ENCODE measurements around the gene PTPN23.

PTPN23 gene

DNA sequence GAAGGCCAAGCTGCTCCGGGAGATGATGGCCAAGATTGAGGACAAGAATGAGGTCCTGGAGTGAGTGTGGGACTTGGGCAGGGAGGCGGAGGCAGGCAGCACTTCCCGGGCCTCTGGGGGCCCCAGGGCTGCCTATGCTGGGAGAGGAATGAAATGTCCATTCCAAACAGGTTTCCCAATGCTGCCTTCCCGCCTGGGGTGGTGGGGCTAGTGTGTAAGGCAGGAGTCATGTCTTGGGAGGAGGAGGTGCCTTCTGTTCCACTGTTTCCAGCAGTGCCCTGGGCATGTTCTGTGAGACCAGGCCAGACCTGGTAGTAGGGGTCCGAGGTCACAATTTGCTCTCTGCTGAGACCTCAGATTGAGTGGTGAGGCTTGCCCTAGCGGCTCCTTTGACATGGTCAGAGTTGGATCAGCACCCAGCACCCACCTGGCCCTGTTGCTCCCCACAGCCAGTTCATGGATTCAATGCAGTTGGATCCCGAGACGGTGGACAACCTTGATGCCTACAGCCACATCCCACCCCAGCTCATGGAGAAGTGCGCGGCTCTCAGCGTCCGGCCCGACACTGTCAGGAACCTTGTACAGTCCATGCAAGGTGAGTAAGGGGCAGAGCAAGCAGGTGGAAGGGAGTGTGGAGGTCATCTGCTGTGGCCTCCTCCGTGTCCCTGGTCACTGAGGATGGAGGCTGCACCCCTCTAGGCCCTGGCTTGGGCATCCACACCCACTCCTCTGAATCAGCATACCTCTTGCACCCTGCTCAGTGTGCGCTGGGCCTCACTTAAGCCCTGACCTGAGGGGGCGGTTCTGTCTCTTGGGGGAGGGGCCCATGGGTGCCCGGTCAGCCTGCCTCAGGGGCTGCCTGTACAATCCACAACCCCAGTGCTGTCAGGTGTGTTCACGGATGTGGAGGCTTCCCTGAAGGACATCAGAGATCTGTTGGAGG lies 27.3 kb downstream of the PTPN23 start:
- no peak for DNase-seq

DNA sequence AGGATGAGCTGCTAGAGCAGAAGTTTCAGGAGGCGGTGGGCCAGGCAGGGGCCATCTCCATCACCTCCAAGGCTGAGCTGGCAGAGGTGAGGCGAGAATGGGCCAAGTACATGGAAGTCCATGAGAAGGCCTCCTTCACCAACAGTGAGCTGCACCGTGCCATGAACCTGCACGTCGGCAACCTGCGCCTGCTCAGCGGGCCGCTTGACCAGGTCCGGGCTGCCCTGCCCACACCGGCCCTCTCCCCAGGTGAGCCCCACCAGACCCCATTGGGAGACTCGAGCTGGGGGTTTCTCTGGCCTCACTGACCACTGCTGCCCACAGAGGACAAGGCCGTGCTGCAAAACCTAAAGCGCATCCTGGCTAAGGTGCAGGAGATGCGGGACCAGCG lies 28.0 kb downstream of the PTPN23 start:
- DNase-seq: no peak

DNA sequence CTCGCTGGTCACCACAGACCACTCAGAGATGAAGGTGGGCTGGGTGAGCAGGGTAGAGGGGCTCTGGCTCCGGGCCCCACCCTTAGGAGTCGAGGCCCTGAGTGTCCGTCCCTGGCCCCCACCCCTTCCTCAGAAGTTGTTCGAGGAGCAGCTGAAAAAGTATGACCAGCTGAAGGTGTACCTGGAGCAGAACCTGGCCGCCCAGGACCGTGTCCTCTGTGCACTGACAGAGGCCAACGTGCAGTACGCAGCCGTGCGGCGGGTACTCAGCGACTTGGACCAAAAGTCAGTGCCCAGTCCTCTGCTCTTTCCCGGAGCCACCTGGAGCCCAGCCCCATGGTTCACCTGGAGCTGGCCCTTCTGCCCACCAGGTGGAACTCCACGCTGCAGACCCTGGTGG lies 28.5 kb downstream of the PTPN23 start:
- DNase-seq: no peak

DNA sequence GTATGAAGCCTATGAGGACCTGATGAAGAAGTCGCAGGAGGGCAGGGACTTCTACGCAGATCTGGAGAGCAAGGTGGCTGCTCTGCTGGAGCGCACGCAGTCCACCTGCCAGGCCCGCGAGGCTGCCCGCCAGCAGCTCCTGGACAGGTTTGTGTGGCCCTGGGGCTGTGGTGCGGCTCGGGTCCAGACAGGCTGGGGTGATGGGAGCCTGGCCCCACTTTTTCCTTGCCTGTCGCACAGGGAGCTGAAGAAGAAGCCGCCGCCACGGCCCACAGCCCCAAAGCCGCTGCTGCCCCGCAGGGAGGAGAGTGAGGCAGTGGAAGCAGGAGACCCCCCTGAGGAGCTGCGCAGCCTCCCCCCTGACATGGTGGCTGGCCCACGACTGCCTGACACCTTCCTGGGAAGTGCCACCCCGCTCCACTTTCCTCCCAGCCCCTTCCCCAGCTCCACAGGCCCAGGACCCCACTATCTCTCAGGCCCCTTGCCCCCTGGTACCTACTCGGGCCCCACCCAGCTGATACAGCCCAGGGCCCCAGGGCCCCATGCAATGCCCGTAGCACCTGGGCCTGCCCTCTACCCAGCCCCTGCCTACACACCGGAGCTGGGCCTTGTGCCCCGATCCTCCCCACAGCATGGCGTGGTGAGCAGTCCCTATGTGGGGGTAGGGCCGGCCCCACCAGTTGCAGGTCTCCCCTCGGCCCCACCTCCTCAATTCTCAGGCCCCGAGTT lies 29.0 kb downstream of the PTPN23 start:
- no peak for DNase-seq

DNA sequence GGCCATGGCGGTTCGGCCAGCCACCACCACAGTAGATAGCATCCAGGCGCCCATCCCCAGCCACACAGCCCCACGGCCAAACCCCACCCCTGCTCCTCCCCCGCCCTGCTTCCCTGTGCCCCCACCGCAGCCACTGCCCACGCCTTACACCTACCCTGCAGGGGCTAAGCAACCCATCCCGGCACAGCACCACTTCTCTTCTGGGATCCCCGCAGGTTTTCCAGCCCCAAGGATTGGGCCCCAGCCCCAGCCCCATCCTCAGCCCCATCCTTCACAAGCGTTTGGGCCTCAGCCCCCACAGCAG lies 29.5 kb downstream of the PTPN23 start:
- DNase-seq: no peak

DNA sequence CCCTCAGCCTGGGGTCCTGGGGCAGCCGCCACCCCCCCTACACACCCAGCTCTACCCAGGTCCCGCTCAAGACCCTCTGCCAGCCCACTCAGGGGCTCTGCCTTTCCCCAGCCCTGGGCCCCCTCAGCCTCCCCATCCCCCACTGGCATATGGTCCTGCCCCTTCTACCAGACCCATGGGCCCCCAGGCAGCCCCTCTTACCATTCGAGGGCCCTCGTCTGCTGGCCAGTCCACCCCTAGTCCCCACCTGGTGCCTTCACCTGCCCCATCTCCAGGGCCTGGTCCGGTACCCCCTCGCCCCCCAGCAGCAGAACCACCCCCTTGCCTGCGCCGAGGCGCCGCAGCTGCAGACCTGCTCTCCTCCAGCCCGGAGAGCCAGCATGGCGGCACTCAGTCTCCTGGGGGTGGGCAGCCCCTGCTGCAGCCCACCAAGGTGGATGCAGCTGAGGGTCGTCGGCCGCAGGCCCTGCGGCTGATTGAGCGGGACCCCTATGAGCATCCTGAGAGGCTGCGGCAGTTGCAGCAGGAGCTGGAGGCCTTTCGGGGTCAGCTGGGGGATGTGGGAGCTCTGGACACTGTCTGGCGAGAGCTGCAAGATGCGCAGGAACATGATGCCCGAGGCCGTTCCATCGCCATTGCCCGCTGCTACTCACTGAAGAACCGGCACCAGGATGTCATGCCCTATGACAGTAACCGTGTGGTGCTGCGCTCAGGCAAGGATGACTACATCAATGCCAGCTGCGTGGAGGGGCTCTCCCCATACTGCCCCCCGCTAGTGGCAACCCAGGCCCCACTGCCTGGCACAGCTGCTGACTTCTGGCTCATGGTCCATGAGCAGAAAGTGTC lies 30.2 kb downstream of the PTPN23 start:
- DNase-seq: no peak

DNA sequence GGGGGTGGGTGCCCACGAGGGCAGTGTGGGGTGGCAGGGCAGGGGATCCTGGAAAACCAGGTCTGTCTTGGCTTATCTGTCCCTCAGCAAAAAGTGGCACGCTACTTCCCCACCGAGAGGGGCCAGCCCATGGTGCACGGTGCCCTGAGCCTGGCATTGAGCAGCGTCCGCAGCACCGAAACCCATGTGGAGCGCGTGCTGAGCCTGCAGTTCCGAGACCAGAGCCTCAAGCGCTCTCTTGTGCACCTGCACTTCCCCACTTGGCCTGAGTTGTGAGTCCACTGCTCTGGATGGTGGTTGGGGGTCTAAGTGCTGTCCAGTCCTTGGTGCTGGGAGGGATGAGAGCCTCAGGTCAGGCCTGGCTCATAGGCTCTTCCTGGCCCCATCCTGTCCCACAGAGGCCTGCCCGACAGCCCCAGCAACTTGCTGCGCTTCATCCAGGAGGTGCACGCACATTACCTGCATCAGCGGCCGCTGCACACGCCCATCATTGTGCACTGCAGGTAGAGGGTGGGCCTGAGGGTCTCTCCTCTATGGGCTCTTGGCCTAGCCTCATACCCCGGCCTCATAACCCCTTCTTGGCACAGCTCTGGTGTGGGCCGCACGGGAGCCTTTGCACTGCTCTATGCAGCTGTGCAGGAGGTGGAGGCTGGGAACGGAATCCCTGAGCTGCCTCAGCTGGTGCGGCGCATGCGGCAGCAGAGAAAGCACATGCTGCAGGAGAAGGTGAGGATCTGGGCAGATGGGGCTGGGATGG lies 31.1 kb downstream of the PTPN23 start:
- no peak for DNase-seq

DNA sequence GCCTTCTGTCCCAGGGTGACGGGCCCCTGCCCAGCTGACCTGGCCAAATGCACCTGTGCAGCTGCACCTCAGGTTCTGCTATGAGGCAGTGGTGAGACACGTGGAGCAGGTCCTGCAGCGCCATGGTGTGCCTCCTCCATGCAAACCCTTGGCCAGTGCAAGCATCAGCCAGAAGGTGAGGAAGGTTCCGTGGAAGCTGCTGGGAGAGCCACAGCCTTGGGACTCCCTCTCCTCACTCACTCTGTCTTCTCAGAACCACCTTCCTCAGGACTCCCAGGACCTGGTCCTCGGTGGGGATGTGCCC lies 31.6 kb downstream of the PTPN23 start:
- DNase-seq: no peak

DNA sequence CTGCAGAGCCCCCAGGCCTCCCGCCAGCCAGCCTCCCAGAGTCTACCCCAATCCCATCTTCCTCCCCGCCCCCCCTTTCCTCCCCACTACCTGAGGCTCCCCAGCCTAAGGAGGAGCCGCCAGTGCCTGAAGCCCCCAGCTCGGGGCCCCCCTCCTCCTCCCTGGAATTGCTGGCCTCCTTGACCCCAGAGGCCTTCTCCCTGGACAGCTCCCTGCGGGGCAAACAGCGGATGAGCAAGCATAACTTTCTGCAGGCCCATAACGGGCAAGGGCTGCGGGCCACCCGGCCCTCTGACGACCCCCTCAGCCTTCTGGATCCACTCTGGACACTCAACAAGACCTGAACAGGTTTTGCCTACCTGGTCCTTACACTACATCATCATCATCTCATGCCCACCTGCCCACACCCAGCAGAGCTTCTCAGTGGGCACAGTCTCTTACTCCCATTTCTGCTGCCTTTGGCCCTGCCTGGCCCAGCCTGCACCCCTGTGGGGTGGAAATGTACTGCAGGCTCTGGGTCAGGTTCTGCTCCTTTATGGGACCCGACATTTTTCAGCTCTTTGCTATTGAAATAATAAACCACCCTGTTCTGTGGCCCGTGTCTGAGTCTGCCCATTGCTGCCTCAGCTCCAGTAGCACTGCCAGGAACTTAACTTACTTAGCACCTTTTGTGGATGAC lies 32.2 kb downstream of the PTPN23 start:
- DNase-seq: no peak

DNA sequence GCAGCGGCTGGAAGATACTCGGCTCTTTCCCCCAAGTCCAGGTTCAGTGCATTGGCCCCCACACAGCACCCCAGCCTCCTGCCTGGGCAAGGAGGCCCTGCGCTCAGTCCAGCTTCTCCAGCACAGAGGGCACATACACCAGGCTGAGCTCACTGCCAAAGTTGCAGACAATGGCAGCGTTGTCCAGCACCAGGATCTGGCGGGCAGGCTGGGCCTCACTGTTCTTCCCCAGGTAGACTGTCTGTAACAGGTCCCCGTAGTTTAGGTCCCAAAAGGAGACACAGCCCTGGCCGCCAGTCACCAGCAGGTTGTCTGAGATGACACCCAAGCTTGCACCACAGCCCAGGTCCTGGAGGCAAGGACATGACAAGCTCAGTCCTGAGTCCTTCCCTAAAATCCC lies 32.9 kb downstream of the PTPN23 start:
- DNase-seq: no peak

DNA sequence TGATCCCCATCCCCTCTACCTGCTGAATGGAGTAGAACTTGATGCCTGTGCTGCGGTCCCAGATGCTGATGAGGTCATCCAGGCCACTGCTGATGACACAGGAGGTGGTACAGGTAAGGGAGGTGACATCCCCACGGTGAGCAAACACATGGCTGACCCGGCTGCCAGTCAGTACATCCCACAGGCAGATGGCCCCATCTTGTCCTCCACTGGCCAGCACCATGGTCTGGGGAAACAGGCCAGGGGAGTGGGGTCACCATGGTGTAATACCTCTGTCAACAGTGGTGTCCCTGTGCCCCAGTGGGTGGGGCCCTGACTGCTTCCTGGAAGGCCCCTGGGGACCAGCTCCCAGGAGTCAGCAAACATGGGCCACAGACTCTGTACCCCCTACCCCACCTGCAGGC lies 33.3 kb downstream of the PTPN23 start:
- no peak for DNase-seq

DNA sequence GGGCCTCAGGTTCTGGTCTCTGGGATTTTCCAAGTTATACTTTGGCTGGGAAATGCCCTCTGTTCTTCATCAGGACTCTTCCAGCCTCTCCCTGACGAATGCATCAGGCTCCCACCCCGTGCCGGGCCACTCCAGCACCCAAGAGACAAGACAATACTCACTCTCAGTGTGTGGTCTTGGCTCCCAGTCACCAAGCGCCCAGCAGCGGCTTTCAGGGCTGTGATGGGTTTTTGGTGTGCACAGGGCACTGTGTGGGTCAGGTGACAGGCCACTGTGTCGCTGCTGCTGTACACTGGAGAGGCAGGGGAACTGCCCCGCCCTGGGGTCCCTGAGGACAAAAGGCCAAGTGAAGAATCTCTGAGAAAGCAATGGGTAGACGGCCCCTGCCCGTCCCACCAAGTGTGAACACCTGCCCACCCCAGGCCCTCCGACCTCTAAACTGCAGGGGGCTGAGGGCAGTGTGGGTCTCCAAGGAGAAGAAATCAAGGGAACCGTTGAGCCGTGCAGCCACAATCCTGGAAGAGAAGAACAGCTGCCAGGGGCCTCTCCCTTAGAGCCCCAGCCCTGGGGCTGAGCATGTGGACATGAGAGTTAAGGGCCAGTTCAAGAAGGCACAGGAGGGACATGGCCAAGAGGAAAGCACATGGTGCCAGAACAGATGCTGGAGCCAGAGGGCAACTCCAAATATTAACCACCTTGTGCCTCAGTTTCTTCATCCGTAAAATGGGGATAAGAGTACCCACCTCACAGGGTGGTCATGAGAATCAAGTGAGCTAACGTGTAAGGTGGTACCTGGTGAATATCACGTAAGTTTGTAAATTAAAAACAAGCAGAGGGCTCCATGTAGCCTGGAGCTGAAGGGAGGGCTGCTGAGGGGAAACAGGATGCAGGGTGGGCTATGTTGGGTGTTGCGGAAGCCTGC lies 34.1 kb downstream of the PTPN23 start:
- DNase-seq: no peak

DNA sequence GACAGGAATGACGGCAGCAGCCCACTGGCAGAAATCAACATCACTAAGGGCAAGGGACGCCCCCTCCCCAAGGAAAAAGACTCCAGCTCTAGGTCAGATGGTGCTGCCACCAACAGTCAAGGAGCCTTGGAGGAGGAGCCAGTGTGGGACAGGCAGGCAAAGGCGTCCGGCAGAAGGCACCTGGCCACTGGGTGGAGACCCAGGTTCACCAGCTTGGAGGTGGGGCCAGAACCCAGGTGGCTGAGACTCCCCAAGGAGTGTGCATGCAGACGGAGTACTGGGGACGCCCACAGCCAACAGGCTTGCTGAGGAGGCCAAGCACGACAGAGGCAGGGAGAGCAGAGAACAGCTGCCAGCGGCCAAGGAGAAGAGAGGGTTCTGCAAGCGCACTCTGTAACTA lies 35.2 kb downstream of the PTPN23 start:
- no peak for DNase-seq

DNA sequence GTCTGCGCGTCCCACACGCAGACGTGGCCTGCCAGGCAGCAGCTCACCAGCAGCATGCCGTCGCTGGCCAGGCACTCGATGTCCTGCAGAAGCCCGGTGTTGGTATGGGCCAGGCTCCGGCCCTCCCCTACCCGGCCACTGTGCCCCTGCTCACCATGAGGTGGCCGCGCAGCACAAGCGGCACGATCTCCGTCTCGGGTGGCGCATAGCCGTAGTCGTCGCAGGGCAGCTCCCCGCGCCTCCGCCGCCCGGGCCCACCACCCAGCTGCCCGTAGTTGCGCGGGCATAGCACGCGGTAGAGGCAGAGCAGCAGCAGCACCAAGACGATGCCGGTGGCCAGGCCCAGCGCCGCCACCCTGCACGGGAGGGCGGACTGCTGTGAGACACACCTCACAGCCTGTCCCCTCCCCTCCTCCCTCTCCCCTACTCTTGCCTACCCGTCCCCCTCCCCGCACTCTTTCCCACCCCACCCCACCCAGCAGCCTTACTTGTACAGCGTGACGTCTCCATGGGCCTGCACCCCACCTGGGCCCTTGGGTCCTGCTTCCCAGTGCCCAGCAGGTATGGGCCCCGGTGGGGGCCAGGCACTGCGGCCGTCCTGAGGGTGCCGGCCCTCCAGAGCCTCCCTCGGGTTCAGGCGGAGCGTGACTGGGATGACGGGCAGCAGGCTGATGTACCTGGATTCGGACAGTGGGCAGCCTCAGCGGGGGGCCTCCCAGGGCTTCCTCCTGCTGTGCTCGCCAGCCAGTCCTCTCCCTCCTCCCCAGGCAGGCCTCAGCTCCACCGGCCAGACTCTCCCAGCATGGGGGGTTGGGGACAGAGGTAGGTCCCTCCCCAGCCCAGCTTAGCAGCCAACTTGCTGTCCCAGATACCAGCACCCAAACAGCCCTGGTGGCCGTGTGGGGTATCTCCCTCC lies 37.6 kb downstream of the PTPN23 start:
- DNase-seq: no peak

DNA sequence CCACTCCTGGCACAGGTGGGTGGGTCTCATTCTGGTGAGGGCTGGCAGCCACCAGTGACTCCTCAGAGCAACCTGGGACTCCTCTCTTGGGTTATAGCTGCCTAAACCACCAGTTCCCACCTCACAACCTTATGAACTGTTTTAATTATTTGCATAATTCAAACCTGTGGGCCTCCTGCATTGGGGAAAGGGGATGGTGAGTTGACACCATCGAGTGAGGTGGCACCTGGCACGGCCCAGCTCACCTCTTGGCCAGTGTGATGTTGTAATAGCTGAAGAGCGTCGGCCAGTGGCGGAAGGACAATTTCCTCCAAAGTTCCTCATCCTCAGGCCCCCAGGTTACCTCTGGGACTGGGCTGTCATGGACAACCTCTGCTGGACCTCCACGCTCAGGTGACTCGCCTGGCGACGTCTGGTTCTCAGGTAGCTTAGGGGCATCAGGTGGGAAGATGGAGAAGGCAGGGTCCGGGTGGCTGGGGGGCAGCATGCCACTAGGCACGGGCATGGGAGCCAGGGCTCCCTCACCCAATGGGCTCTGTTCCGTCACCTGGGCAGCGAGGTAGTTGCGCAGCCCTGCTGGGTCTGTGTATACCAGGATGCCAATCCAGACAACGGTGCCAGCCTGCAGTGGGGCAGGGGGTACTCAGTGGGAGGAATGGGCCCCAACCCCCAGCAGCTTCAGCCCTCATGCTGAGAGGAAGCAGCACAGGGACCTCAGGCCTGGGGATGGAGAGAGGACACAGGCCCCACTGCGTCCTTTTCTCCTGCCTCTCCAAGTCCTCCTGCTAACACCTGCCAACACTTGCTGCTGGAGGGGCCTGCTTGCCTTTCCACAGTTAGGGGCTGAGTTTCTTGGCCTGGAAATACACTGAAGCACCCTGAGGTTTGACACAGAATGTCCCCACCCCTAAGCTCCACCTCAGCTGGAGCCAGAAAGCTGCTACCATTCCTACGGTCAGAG lies 38.5 kb downstream of the PTPN23 start:
- DNase-seq: no peak

DNA sequence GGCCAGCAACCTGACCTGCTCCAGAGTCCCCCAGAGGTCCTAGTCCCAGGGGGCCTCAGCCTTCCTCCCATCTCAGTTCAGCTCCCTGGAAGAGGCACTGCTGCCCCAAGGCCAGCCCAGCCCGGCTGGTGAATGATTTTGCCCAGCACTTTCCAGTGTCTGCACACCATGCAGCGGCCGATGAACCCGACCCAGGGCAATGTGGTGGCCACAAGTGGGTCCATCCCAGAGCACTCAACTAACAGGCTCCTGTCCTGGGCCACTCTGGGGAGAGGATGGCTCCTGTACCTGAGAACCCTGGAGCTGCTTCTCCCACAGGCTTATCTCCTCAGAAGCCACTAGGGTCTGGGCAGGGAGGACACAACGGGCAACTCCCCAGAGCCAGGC lies 39.2 kb downstream of the PTPN23 start:
- DNase-seq: no peak

DNA sequence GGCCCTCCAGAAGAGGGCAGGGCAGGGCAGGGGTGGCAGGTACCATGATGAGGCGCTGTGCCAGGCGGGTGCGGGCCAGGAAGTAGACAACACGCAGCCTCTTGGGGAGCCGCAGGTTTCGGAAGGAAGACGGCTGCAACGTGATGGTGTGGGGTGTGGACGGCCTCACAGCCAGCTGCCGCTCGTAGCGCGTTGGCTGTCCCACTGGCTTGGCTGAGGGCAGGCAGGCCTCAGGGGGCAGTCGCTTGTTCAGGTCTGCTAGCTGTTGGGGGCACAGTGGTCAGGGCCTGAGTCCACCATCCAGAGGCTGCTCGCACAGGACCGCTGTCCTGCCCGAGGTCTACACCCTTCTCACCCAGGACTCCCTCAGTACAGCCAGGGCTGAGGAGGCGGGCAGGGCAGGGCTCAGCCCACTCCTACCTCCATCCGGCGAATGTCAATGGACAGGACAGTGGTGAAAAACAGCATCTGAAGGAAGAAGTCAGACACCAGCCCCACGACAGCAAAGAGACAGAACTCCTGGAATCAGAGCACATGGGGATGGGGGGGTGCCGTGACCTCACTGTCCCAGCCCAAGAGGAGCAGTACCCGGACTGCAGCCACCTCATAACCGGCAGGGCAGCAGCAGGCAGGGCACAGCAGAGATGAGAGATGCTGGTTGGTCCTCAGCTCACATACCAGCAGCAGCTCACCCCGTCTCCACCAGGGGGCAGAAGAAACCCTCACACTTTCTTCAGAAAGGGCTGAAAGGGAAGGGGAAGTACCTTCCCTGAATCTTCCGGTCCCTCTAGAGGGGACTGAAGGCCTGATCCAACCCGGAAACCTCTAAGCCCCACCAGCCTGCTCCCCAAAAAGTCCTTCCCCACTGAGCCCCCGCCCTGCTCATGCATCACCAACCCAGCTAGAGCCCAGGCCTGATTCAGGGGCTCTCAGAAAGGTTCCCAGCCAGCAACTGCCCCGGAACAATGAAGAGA lies 40.0 kb downstream of the PTPN23 start:
- DNase-seq: peak; percentile 73
